ENCODE data around the gene CFAP74.

GRCh38 chr1:2001773-2002411 is 1.7 kb downstream of the CFAP74 start:
- TF ChIP-seq POLR2A (IDR thresholded peaks at IDR 0.05) (no peak), EP300 (IDR thresholded peaks at IDR 0.05) (no peak)
- TF ChIP-seq, protein P1, sequence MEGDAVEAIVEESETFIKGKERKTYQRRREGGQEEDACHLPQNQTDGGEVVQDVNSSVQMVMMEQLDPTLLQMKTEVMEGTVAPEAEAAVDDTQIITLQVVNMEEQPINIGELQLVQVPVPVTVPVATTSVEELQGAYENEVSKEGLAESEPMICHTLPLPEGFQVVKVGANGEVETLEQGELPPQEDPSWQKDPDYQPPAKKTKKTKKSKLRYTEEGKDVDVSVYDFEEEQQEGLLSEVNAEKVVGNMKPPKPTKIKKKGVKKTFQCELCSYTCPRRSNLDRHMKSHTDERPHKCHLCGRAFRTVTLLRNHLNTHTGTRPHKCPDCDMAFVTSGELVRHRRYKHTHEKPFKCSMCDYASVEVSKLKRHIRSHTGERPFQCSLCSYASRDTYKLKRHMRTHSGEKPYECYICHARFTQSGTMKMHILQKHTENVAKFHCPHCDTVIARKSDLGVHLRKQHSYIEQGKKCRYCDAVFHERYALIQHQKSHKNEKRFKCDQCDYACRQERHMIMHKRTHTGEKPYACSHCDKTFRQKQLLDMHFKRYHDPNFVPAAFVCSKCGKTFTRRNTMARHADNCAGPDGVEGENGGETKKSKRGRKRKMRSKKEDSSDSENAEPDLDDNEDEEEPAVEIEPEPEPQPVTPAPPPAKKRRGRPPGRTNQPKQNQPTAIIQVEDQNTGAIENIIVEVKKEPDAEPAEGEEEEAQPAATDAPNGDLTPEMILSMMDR (IDR thresholded peaks at IDR 0.05): no peak

Measured in tibial nerve (tissue), 4 donors.